WERI-Rb-1 (cell line): ENCODE results near the gene MED27.

Source experiments
- DNase-seq: peaks from one replicate; pipeline ENCODE4 v3.0.0-alpha.2; 2020
- H3K27ac ChIP-seq: fragments of 250-450 bp; sonication (Bioruptor Pico); 2 replicates; pipeline ENCODE4 v1.5.1; 2020; ENCODE audit warnings: mild to moderate bottlenecking, moderate library complexity
- H3K27me3 ChIP-seq: fragments of 250-450 bp; sonication (Bioruptor Pico); 2 replicates; pipeline ENCODE4 v1.5.1; 2021; ENCODE audit warnings: mild to moderate bottlenecking, low read depth, moderate library complexity; ENCODE audit not compliant: insufficient read depth, severe bottlenecking
- H3K36me3 ChIP-seq: fragments of 250-450 bp; sonication (Bioruptor Pico); 2 replicates; pipeline ENCODE4 v1.5.1; 2020; ENCODE audit warnings: mild to moderate bottlenecking, moderate library complexity
- H3K4me3 ChIP-seq: 2 replicates; pipeline ENCODE4 v1.5.1; 2011; ENCODE audit warnings: low read depth, mild to moderate bottlenecking, control low read depth, low read length
- H3K9me3 ChIP-seq: fragments of 250-450 bp; sonication (Bioruptor Pico); 2 replicates; pipeline ENCODE4 v1.5.1; 2021; ENCODE audit warnings: mild to moderate bottlenecking, moderate library complexity; ENCODE audit not compliant: severe bottlenecking
- TF ChIP-seq, protein P1 (sequence below): IDR thresholded peaks from 2 replicates; pipeline ENCODE4 v1.5.1; 2011; ENCODE audit warnings: low read depth, mild to moderate bottlenecking, control low read depth, inconsistent platforms, low read length

The MED27 gene

GRCh38 chr9:132040246-132040645 lies 39.4 kb downstream of the MED27 start:
- TF ChIP-seq, protein P1, sequence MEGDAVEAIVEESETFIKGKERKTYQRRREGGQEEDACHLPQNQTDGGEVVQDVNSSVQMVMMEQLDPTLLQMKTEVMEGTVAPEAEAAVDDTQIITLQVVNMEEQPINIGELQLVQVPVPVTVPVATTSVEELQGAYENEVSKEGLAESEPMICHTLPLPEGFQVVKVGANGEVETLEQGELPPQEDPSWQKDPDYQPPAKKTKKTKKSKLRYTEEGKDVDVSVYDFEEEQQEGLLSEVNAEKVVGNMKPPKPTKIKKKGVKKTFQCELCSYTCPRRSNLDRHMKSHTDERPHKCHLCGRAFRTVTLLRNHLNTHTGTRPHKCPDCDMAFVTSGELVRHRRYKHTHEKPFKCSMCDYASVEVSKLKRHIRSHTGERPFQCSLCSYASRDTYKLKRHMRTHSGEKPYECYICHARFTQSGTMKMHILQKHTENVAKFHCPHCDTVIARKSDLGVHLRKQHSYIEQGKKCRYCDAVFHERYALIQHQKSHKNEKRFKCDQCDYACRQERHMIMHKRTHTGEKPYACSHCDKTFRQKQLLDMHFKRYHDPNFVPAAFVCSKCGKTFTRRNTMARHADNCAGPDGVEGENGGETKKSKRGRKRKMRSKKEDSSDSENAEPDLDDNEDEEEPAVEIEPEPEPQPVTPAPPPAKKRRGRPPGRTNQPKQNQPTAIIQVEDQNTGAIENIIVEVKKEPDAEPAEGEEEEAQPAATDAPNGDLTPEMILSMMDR = no peak
- DNase-seq = no peak
- no peaks in the 10 kb centered on the region for H3K9me3 ChIP-seq
- H3K4me3 ChIP-seq = no peak overlapping the region
- peak overlapping the region; percentile 87 for H3K27ac ChIP-seq
- H3K27me3 ChIP-seq = no peaks in the 10 kb centered on the region
- no peaks in the 10 kb centered on the region; the same call in 1 of the 2 replicates for H3K36me3 ChIP-seq

- Histone ChIP-seq H3K27me3 (no peaks in the 10 kb centered on the region), H3K36me3 (no peaks in the 10 kb centered on the region; the same call in 1 of the 2 replicates), H3K4me3 (no peak overlapping the region), H3K27ac (peak overlapping the region; percentile 87), H3K9me3 (no peaks in the 10 kb centered on the region)
- TF ChIP-seq, protein P1 = no peak
- DNase-seq = no peak
Observed at GRCh38 chr9:132039284-132039683, 40.4 kb downstream of the MED27 start.

GRCh38 chr9:132037458-132037857 lies 42.2 kb downstream of the MED27 start:
- Histone ChIP-seq H3K9me3 (no peaks in the 10 kb centered on the region), H3K36me3 (no peaks in the 10 kb centered on the region; the same call in 1 of the 2 replicates), H3K4me3 (no peak overlapping the region), H3K27ac (peak overlapping the region; percentile 84), H3K27me3 (no peaks in the 10 kb centered on the region)
- DNase-seq = no peak
- TF ChIP-seq, protein P1 = no peak

DNA sequence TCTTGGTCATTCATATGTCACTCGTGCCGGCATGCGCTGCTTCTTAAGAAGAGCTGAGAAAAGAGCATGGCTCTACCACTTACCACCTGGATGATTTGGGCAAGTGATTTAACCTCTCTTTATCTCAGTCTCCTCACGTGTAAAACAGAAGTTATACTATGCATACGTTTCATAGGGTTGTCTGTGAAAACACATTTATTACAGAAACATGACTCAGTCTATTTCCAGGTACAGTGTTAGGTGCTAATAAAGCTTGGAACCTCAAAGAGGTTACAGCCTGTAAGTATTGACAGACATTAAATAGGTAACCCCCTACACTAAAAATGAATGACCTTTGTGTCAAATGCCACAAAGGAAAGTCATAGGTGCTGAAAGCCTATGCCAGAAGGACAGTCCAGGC lies 43.1 kb downstream of the MED27 start:
- TF ChIP-seq, protein P1 = no peak
- Histone ChIP-seq H3K36me3 (no peaks in the 10 kb centered on the region; the same call in 1 of the 2 replicates), H3K27me3 (no peaks in the 10 kb centered on the region), H3K27ac (peak overlapping the region; percentile 84), H3K4me3 (no peak overlapping the region), H3K9me3 (no peaks in the 10 kb centered on the region)
- DNase-seq = no peak

DNA sequence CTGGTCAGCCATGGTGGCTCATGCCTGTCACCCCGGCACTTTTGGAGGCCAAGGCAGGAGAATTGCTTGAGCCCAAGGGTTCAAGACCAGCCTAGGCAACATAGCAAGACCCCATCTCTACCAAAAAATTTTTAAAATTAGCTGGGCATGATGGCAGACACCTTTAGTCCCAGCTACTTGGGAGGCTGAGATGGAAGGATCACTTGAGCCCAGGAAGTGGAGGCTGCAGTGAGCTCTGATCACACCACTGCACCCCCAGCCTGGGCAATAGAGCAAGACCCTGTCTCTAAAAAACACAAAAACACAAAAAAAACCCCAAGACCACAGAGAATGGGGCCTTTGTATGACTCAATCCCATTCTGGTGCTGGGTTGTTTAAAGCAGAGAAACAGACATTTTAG lies 44.0 kb downstream of the MED27 start:
- TF ChIP-seq, protein P1 = no peak
- peak overlapping the region; percentile 84 for H3K27ac ChIP-seq
- no peak overlapping the region for H3K4me3 ChIP-seq

DNA sequence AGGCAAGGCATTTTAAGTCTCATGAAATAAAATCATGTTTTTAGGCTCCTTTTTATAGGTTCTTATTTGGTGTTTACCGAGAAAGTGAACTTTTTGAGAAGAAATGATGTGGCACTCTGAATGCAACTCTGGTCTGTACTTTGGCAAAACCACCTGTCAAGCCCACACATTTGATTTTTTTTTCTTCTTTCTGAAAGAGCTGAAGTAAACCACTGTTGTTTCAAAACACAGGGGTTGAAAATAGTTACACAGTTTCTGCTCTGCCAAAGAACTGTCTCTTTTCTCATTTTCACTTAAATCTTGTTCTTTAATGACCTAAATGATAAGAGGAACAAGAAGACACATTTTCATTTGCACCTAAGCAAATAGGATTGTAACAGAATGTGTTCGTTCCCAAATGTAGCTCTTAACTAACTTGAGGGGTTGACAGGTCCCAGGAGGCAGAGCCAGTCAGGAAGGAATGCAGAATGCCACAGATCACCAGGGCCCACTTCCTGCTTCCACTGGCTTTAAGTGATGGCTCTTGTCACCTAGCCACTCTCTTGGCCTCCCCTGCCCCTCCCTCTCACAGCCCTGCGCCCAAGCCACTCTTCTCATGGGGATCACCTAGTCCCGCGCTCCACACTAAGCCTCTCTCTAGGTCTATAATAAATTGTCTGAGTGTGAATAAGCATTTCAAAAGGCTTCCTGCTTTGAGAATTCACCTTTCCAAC lies 47.3 kb downstream of the MED27 start:
- Histone ChIP-seq H3K36me3 (no peaks in the 10 kb centered on the region), H3K9me3 (no peaks in the 10 kb centered on the region), H3K4me3 (no peak overlapping the region), H3K27ac (peak overlapping the region; percentile 88), H3K27me3 (no peaks in the 10 kb centered on the region)
- peak; percentile 94 for DNase-seq
- TF ChIP-seq, protein P1 = no peak

More for the DNA sequence above, 44.0 kb downstream of the MED27 start:
- Histone ChIP-seq H3K36me3 (no peaks in the 10 kb centered on the region), H3K9me3 (no peaks in the 10 kb centered on the region), H3K27me3 (no peaks in the 10 kb centered on the region)
- DNase-seq = no peak
